Natural killer cell (primary cell): ENCODE results near the gene SLC6A12. TPM values are rescaled to one million over a fixed set of nuclear protein-coding genes. Genes with fewer than 3 reads are reported as not detected.

Source experiments
- ATAC-seq, 3 donors: fragments of 150-1000 bp in 2 of 3; fragments of 200-7000 bp in 1 of 3; cut with Tn5 transposase; 1 replicate in 1 of 3; 2 replicates in 2 of 3; pipeline ENCODE4 v1.10.0; 2021; ENCODE audit warnings: mild to moderate bottlenecking in 2 of 3, moderate library complexity in 2 of 3
- DNase-seq, 2 donors: peaks; one replicate each; pipeline versions ENCODE4 v3.0.0 to v3.0.0-alpha.2; 2013 to 2021; ENCODE audit warnings: mixed read lengths in 1 of 2
- H3K27ac ChIP-seq: one replicate; pipeline ENCODE4 v1.5.1; 2013; ENCODE audit warnings: mild to moderate bottlenecking, low read length
- H3K27me3 ChIP-seq: one replicate; pipeline ENCODE4 v1.6.1; 2013; ENCODE audit warnings: low read length; ENCODE audit not compliant: control insufficient read depth, insufficient read depth
- H3K36me3 ChIP-seq: one replicate; pipeline ENCODE4 v1.6.1; 2013; ENCODE audit warnings: low read length; ENCODE audit not compliant: control insufficient read depth, insufficient read depth
- H3K4me1 ChIP-seq: one replicate; pipeline ENCODE4 v1.6.1; 2013; ENCODE audit warnings: low read length; ENCODE audit not compliant: control insufficient read depth, insufficient read depth
- H3K4me3 ChIP-seq: one replicate; pipeline ENCODE4 v1.5.1; 2013; ENCODE audit warnings: low read length
- H3K9me3 ChIP-seq: one replicate; pipeline ENCODE4 v1.6.1; 2013; ENCODE audit warnings: low read length; ENCODE audit not compliant: control insufficient read depth, insufficient read depth
- H3K27ac Mint-ChIP-seq, 2 donors: one replicate each; pipeline ENCODE4 v1.8.0; 2022; ENCODE audit warnings: mild to moderate bottlenecking in 2 of 2, mixed read lengths in 2 of 2, moderate library complexity in 1 of 2
- H3K27me3 Mint-ChIP-seq, 2 donors: one replicate each; pipeline ENCODE4 v1.8.0; 2022; ENCODE audit warnings: low read depth in 2 of 2, mixed read lengths in 2 of 2
- H3K36me3 Mint-ChIP-seq: one replicate; pipeline ENCODE4 v1.8.0; 2022; ENCODE audit warnings: mixed read lengths
- H3K4me1 Mint-ChIP-seq, 2 donors: one replicate each; pipeline ENCODE4 v1.8.0; 2022; ENCODE audit warnings: mixed read lengths in 2 of 2
- H3K4me3 Mint-ChIP-seq: one replicate; pipeline ENCODE4 v1.8.0; 2022; ENCODE audit warnings: mild to moderate bottlenecking, moderate library complexity, mixed read lengths
- H3K9me3 Mint-ChIP-seq, 2 donors: one replicate each; pipeline ENCODE4 v1.8.0; 2022; ENCODE audit warnings: mixed read lengths in 2 of 2
- CTCF ChIP-seq: fragments of 200-600 bp; IDR thresholded peaks from one replicate; pipeline ENCODE4 v1.8.0; 2022; ENCODE audit warnings: antibody characterized with exemption
- WGBS: methylation state at CpG from one replicate; pipeline ENCODE4 v1.1.7; 2013; ENCODE audit warnings: missing lambda C conversion rate; ENCODE audit not compliant: insufficient coverage; 5-methylcytosine and 5-hydroxymethylcytosine counted together
- intact Hi-C: fragments of 100-400 bp; cut with micrococcal nuclease; formaldehyde crosslinking; loops from one replicate; pipeline ENCODE4 v1.14.2; 2022
- total RNA-seq, 4 donors: library from RNA; stranded (reverse); fragments of 120-200 nt in 1 of 4; gene quantifications; one replicate each; pipeline versions ENCODE4 v1.2.3 to v1.2.4, GENCODE V29; 2013 to 2022

Gene SLC6A12
- total RNA-seq, 3 donors from 2014 or later (not counting 1 experiment from before 2014, with no cell fraction given), result 0.54 to 0.70 TPM; not detected in 1

- 88% methylated on average over 6 of the region's 8 CpGs for WGBS
- no peaks in the 10 kb centered on the region for H3K36me3 Mint-ChIP-seq
- H3K27me3 Mint-ChIP-seq, result peaks cover 46 to 60% of the 10 kb centered on the region in 2 donors
- Histone ChIP-seq H3K9me3 (no peaks in the 10 kb centered on the region), H3K27ac (no peak overlapping the region), H3K36me3 (no peaks in the 10 kb centered on the region), H3K27me3 (peaks cover 8% of the 10 kb centered on the region), H3K4me3 (no peak overlapping the region), H3K4me1 (peaks cover 3% of the 10 kb centered on the region)
- peaks cover 0 to 10% of the 10 kb centered on the region in 2 donors for H3K4me1 Mint-ChIP-seq
- intact Hi-C loops, result no loop called here
- H3K4me3 Mint-ChIP-seq, result no peak overlapping the region
- no peak for ATAC-seq
- peaks cover 0 to 2% of the 10 kb centered on the region in 2 donors for H3K9me3 Mint-ChIP-seq
- H3K27ac Mint-ChIP-seq, result no peak overlapping the region
- TF ChIP-seq CTCF, result no peak
- DNase-seq, result no peak
These were observed 12.6 kb downstream of the SLC6A12 start for GRCh38 chr12:201361-201760.

GRCh38 chr12:198705-199104 is 15.3 kb downstream of the SLC6A12 start:
- no peak overlapping the region for H3K4me3 ChIP-seq
- no peak for ATAC-seq
- Mint-ChIP-seq H3K4me3 (no peak overlapping the region), H3K27me3 (peaks cover 28 to 36% of the 10 kb centered on the region in 2 donors), H3K4me1 (peaks cover 0 to 10% of the 10 kb centered on the region in 2 donors), H3K36me3 (no peaks in the 10 kb centered on the region), H3K9me3 (peaks cover 0 to 2% of the 10 kb centered on the region in 2 donors), H3K27ac (no peak overlapping the region)
- H3K27ac ChIP-seq, result no peak overlapping the region
- no peak for TF ChIP-seq CTCF
- intact Hi-C loops, result no loop called here
- 65% methylated on average over 9 of the region's 9 CpGs for WGBS
- peaks cover 3% of the 10 kb centered on the region for H3K27me3 ChIP-seq
- no peaks in the 10 kb centered on the region for H3K4me1 ChIP-seq
- DNase-seq, result no peak
- no peaks in the 10 kb centered on the region for H3K9me3 ChIP-seq
- no peaks in the 10 kb centered on the region for H3K36me3 ChIP-seq

- Mint-ChIP-seq H3K4me1 (peaks cover 0 to 10% of the 10 kb centered on the region in 2 donors), H3K27ac (no peak overlapping the region), H3K36me3 (no peaks in the 10 kb centered on the region), H3K27me3 (peaks cover 28 to 40% of the 10 kb centered on the region in 2 donors), H3K9me3 (peaks cover 0 to 2% of the 10 kb centered on the region in 2 donors), H3K4me3 (no peak overlapping the region)
- Histone ChIP-seq H3K4me3 (no peak overlapping the region), H3K27ac (no peak overlapping the region), H3K27me3 (peaks cover 3% of the 10 kb centered on the region), H3K9me3 (no peaks in the 10 kb centered on the region), H3K4me1 (no peaks in the 10 kb centered on the region), H3K36me3 (no peaks in the 10 kb centered on the region)
- no peak for TF ChIP-seq CTCF
- intact Hi-C loops, result no loop called here
- no peak for DNase-seq
- ATAC-seq, result no peak
- 94% methylated on average over 10 of the region's 11 CpGs for WGBS
These were observed 15.9 kb downstream of the SLC6A12 start for GRCh38 chr12:197911-198695.
